Measurements from ENCODE around the gene CRYAB.
"Not testable (repeated sequence)": the region's sequence is repeated elsewhere in the genome, so short reads cannot be mapped to it uniquely, and the experiment has no call there.

CRYAB gene

GRCh38 chr11:111941963-111942362 lies 30.4 kb upstream of the CRYAB start:
- Histone ChIP-seq H3K36me3 (ENCODE audit: control insufficient read depth, insufficient read depth, low read length) (no peaks in the 10 kb centered on the region), H3K4me1 (ENCODE audit: control insufficient read depth, insufficient read depth, low read length) (peaks cover 16% of the 10 kb centered on the region), H3K9ac (ENCODE audit: low read length) (no peak overlapping the region), H3K27me3 (ENCODE audit: control insufficient read depth, insufficient read depth, low read length) (no peaks in the 10 kb centered on the region), H3K27ac (ENCODE audit: low read depth, low read length) (peak overlapping the region; percentile 50), H3K4me3 (ENCODE audit: low read length) (no peak overlapping the region)

DNA sequence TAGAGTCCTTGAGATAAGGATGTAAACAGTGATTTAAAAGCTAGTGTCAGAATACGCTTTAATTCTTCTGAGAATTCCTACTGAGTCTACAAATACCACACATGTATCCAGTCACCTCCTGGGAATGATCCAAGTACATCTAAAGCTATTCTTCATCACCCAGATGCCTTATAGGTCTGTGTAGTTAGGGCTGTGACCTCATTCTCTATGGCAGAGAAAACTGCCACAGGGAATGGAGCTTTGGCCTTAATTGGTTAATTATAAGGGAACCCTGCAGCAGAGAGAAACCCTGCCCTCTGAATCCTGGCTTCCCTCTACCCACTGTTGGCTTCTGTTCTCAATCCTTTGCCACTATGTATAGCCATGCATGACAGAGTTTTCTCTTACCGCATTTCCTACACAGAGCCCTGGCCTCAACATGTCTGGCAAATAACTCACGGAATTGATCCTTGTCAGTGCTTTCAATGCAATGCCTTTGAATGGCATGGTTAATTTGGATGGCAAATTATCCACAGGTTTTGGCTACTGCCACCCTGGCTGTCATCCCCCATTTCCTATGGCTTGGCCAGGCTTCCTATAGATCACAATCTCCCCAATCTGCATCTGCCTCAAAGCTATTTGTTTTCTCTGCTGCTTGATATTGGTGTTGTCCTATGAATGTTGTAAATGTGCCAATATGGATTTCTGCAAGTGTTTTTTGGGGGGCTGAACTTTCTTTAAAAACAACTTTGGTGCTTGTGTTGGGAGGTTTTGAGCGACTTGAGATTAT lies 28.4 kb upstream of the CRYAB start:
- Histone ChIP-seq H3K36me3 (ENCODE audit: control insufficient read depth, insufficient read depth, low read length) (no peaks in the 10 kb centered on the region), H3K4me3 (ENCODE audit: low read length) (no peak overlapping the region), H3K27ac (ENCODE audit: low read depth, low read length) (peak overlapping the region; percentile 36), H3K27me3 (ENCODE audit: control insufficient read depth, insufficient read depth, low read length) (no peaks in the 10 kb centered on the region), H3K4me1 (ENCODE audit: control insufficient read depth, insufficient read depth, low read length) (peaks cover 30% of the 10 kb centered on the region), H3K9ac (ENCODE audit: low read length) (no peak overlapping the region)

- H3K4me1 ChIP-seq (ENCODE audit: control insufficient read depth, insufficient read depth, low read length): peaks cover 30% of the 10 kb centered on the region
- H3K27me3 ChIP-seq (ENCODE audit: control insufficient read depth, insufficient read depth, low read length): no peaks in the 10 kb centered on the region
- H3K27ac ChIP-seq (ENCODE audit: low read depth, low read length): peak overlapping the region; percentile 87
- peak overlapping the region; percentile 6 for H3K4me3 ChIP-seq (ENCODE audit: low read length)
- no peak overlapping the region for H3K9ac ChIP-seq (ENCODE audit: low read length)
- no peaks in the 10 kb centered on the region for H3K36me3 ChIP-seq (ENCODE audit: control insufficient read depth, insufficient read depth, low read length)
These were observed 27.2 kb upstream of the CRYAB start for GRCh38 chr11:111938687-111939160.

GRCh38 chr11:111937844-111938243 lies 26.3 kb upstream of the CRYAB start:
- no peak overlapping the region for H3K9ac ChIP-seq (ENCODE audit: low read length)
- H3K4me1 ChIP-seq (ENCODE audit: control insufficient read depth, insufficient read depth, low read length): peaks cover 30% of the 10 kb centered on the region

DNA sequence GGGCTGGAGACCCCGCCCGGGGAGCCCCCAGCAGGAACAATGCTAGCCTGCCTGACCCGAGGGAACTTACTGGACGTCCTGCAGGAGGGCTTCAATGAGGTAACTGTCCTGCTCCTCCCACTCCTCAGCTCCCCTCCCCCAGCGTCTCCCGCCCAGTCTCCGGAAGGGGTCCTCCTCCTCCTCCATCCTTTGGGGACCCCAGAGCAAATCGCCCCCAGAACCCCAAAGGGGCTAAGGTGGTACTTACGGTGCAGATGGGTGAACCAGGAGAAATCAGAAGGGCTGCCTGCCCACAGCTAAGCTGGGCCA lies 25.8 kb upstream of the CRYAB start:
- H3K36me3 ChIP-seq (ENCODE audit: control insufficient read depth, insufficient read depth, low read length): no peaks in the 10 kb centered on the region
- H3K27me3 ChIP-seq (ENCODE audit: control insufficient read depth, insufficient read depth, low read length): no peaks in the 10 kb centered on the region
- peaks cover 30% of the 10 kb centered on the region for H3K4me1 ChIP-seq (ENCODE audit: control insufficient read depth, insufficient read depth, low read length)
- peak overlapping the region; percentile 81 for H3K4me3 ChIP-seq (ENCODE audit: low read length)
- peak overlapping the region; percentile 21 for H3K9ac ChIP-seq (ENCODE audit: low read length)
- H3K27ac ChIP-seq (ENCODE audit: low read depth, low read length): peak overlapping the region; percentile 87

More at GRCh38 chr11:111937844-111938243, 26.3 kb upstream of the CRYAB start:
- Histone ChIP-seq H3K36me3 (ENCODE audit: control insufficient read depth, insufficient read depth, low read length) (no peaks in the 10 kb centered on the region), H3K27me3 (ENCODE audit: control insufficient read depth, insufficient read depth, low read length) (no peaks in the 10 kb centered on the region), H3K4me3 (ENCODE audit: low read length) (peak overlapping the region; percentile 81), H3K27ac (ENCODE audit: low read depth, low read length) (peak overlapping the region; percentile 87)

DNA sequence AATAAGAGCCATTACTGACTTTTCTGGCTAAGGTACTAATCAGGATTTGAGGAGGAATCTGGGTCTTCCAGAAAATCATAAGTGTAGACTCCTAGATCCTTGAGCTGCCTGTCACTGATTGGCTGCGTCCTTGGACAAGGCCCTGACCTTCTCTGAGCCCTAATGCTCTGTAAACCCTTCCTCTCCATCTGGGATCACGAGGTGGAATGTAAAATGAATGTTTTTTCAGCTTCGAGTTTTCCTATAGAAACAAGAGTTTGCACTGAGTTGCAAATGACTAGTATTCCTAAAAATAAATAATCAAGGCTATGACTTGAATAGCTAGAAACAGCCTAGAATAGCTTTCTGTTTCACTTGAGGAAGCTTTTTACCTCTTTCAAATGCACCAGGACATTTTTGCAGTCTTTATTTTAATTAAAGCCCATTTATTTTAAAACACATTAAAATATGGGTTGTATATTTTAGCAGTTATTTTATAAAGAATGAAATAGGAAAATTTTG lies 24.5 kb upstream of the CRYAB start:
- H3K9ac ChIP-seq (ENCODE audit: low read length): no peak overlapping the region
- H3K4me3 ChIP-seq (ENCODE audit: low read length): peak overlapping the region; percentile 81
- H3K27ac ChIP-seq (ENCODE audit: low read depth, low read length): peak overlapping the region; percentile 87
- no peaks in the 10 kb centered on the region for H3K27me3 ChIP-seq (ENCODE audit: control insufficient read depth, insufficient read depth, low read length)
- no peaks in the 10 kb centered on the region for H3K36me3 ChIP-seq (ENCODE audit: control insufficient read depth, insufficient read depth, low read length)
- H3K4me1 ChIP-seq (ENCODE audit: control insufficient read depth, insufficient read depth, low read length): peaks cover 26% of the 10 kb centered on the region

DNA sequence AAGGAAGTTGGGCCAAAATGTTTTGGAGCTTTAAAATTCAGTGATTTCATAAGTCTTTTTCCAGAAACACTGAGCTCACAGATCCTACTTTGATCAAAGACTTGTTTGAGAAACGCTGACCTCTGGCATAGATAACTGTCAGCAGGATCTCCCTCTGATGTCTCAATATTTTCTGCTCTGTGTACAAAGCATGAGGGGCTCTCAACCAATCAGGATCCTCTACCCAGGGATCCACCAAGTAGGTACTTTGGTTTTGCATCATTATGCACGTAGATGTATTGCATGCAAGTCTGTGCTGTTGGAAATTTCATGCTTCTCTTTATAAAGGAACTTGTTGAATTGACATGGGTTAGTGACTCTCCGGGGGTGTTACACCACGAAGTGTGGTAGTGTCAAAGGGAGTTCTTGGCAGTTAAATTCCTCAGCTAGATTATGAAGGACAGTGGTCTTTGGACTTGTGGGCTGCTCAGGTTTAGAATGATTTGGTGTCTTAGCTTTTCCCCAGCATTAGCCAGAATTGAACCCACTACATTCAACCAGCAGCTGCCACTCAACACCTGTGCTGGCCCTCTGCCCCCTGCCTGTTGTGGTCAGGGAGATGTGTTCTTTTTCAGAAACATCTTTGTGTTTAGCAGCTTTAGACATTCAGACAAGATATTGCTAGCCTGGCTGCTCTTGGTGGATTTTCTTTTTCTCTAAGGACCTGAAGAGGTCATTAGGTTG lies 23.9 kb upstream of the CRYAB start:
- H3K27me3 ChIP-seq (ENCODE audit: control insufficient read depth, insufficient read depth, low read length): no peaks in the 10 kb centered on the region
- no peaks in the 10 kb centered on the region for H3K36me3 ChIP-seq (ENCODE audit: control insufficient read depth, insufficient read depth, low read length)
- H3K27ac ChIP-seq (ENCODE audit: low read depth, low read length): peak overlapping the region; percentile 87
- H3K4me3 ChIP-seq (ENCODE audit: low read length): peak overlapping the region; percentile 18
- no peak overlapping the region for H3K9ac ChIP-seq (ENCODE audit: low read length)
- H3K4me1 ChIP-seq (ENCODE audit: control insufficient read depth, insufficient read depth, low read length): peaks cover 26% of the 10 kb centered on the region

GRCh38 chr11:111934306-111934705 lies 22.7 kb upstream of the CRYAB start:
- H3K27me3 ChIP-seq (ENCODE audit: control insufficient read depth, insufficient read depth, low read length): no peaks in the 10 kb centered on the region
- H3K36me3 ChIP-seq (ENCODE audit: control insufficient read depth, insufficient read depth, low read length): no peaks in the 10 kb centered on the region
- no peak overlapping the region for H3K27ac ChIP-seq (ENCODE audit: low read depth, low read length)
- no peak overlapping the region for H3K4me3 ChIP-seq (ENCODE audit: low read length)
- peaks cover 22% of the 10 kb centered on the region for H3K4me1 ChIP-seq (ENCODE audit: control insufficient read depth, insufficient read depth, low read length)
- no peak overlapping the region for H3K9ac ChIP-seq (ENCODE audit: low read length)

- Histone ChIP-seq H3K27me3 (ENCODE audit: control insufficient read depth, insufficient read depth, low read length) (no peaks in the 10 kb centered on the region), H3K4me1 (ENCODE audit: control insufficient read depth, insufficient read depth, low read length) (peaks cover 22% of the 10 kb centered on the region), H3K36me3 (ENCODE audit: control insufficient read depth, insufficient read depth, low read length) (no peaks in the 10 kb centered on the region), H3K27ac (ENCODE audit: low read depth, low read length) (no peak overlapping the region), H3K4me3 (ENCODE audit: low read length) (no peak overlapping the region), H3K9ac (ENCODE audit: low read length) (no peak overlapping the region)
These were observed 22.3 kb upstream of the CRYAB start for GRCh38 chr11:111933872-111934271.

- not testable (repeated sequence) for H3K27ac ChIP-seq (ENCODE audit: low read depth, low read length); H3K36me3 ChIP-seq (ENCODE audit: control insufficient read depth, insufficient read depth, low read length)
These were observed 21.6 kb upstream of the CRYAB start for GRCh38 chr11:111933176-111933575.

GRCh38 chr11:111932611-111932950 lies 21.0 kb upstream of the CRYAB start:
- Histone ChIP-seq H3K4me3 (ENCODE audit: low read length) (no peak overlapping the region), H3K27me3 (ENCODE audit: control insufficient read depth, insufficient read depth, low read length) (no peaks in the 10 kb centered on the region), H3K9ac (ENCODE audit: low read length) (no peak overlapping the region), H3K27ac (ENCODE audit: low read depth, low read length) (no peak overlapping the region), H3K36me3 (ENCODE audit: control insufficient read depth, insufficient read depth, low read length) (no peaks in the 10 kb centered on the region), H3K4me1 (ENCODE audit: control insufficient read depth, insufficient read depth, low read length) (peaks cover 15% of the 10 kb centered on the region)

More at GRCh38 chr11:111933176-111933575, 21.6 kb upstream of the CRYAB start:
- peaks cover 21% of the 10 kb centered on the region for H3K4me1 ChIP-seq (ENCODE audit: control insufficient read depth, insufficient read depth, low read length)
- H3K9ac ChIP-seq (ENCODE audit: low read length); H3K4me3 ChIP-seq (ENCODE audit: low read length); H3K27me3 ChIP-seq (ENCODE audit: control insufficient read depth, insufficient read depth, low read length): not testable (repeated sequence)

- H3K27ac ChIP-seq (ENCODE audit: low read depth, low read length): no peak overlapping the region
- no peak overlapping the region for H3K4me3 ChIP-seq (ENCODE audit: low read length)
- H3K9ac ChIP-seq (ENCODE audit: low read length): no peak overlapping the region
- no peaks in the 10 kb centered on the region for H3K27me3 ChIP-seq (ENCODE audit: control insufficient read depth, insufficient read depth, low read length)
- no peaks in the 10 kb centered on the region for H3K36me3 ChIP-seq (ENCODE audit: control insufficient read depth, insufficient read depth, low read length)
- peaks cover 15% of the 10 kb centered on the region for H3K4me1 ChIP-seq (ENCODE audit: control insufficient read depth, insufficient read depth, low read length)
These were observed 18.9 kb upstream of the CRYAB start for GRCh38 chr11:111930472-111930871.

Measured in rectal smooth muscle tissue (tissue), 1 donor.